ENCODE data around the gene SERF1B. TPM values are rescaled to one million over a fixed set of nuclear protein-coding genes. Genes with fewer than 3 reads are reported as not detected.
"Not testable (repeated sequence)": the region's sequence is repeated elsewhere in the genome, so short reads cannot be mapped to it uniquely, and the experiment has no call there.

The SERF1B gene
- total and polyA plus RNA-seq, 9 of the 15 experiments (the other 6 are each of a cell fraction or from before 2014, with no cell fraction given): 19.6 to 37.9 (median 26.8) TPM

GRCh38 chr5:70049790-70050142 is 24.7 kb downstream of the SERF1B start:
- H3K79me2 ChIP-seq (ENCODE audit: control insufficient read depth, insufficient read depth, low read length); H3K27me3 ChIP-seq (ENCODE audit: control insufficient read depth in 2 of 2, insufficient read depth in 2 of 2, low read length in 2 of 2); H3K36me3 ChIP-seq (ENCODE audit: control insufficient read depth, insufficient read depth, low read length); BruUV-seq (replicated peaks); H3K4me1 ChIP-seq (replicated peaks in 1 of 2; ENCODE audit: control insufficient read depth in 2 of 2, insufficient read depth in 2 of 2, low read length in 2 of 2); H3K4me3 ChIP-seq; H2AFZ ChIP-seq (ENCODE audit: low read depth, low read length); H3K9me1 ChIP-seq (ENCODE audit: control insufficient read depth, insufficient read depth, low read length); H3K27ac ChIP-seq (ENCODE audit: extremely low read depth, low read depth, low read length); in situ Hi-C loops (cut with MboI); POLR2A ChIA-PET; intact Hi-C loops (cut with micrococcal nuclease); DNase-seq (ENCODE audit: extremely low read depth in 1 of 4, low spot score in 3 of 4); H3K9ac ChIP-seq (ENCODE audit: insufficient read depth in 1 of 2, low read depth in 2 of 2, low read length in 2 of 2); CTCF ChIA-PET (ENCODE audit: low intra/inter-chr PET ratio); H3K9me3 ChIP-seq (replicated peaks; ENCODE audit: control insufficient read depth, insufficient read depth, low read depth, low read length); H4K20me1 ChIP-seq (replicated peaks; ENCODE audit: control insufficient read depth, insufficient read depth, low read length); H3K4me2 ChIP-seq (ENCODE audit: insufficient read depth, low read length): not testable (repeated sequence)
- ATAC-seq: peak; percentile 78
- no CpG with 5 or more reads among the region's 16 CpGs for WGBS (ENCODE audit: insufficient coverage, low coverage, missing lambda C conversion rate)
- peak; percentile 72 for FAIRE-seq

DNA sequence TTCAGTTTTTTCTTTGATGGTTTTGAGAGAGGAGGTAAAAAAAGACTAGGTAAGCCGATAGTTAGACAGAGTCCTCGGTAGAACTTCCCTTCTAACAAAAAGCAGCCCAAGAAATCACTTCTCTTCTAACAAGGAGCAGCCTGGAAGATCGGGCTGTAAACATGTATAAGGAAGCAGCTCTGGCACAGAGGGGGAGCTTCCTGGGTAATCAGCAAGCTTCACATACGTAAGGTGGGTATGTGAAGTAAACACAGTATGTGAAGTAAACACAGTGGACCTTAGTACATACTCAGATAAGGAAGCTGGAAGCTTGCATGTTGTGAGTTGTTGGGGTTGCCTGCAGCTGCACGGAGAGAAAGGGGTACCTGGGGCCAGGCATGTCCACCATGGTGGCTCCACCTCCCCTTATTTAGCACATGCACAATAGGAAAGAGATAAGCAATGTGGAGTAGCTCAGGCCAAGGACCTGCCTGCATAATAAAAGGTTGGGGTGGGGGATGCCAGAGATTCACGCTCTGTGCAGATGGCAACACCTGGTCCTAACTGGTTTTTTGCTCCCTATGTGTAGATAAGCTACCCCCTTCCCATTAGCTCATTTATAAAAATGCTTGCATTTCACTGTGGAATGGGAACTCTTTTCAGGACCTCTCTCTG is 31.4 kb downstream of the SERF1B start:
- DNase-seq (ENCODE audit: extremely low read depth in 1 of 4, low spot score in 3 of 4); H4K20me1 ChIP-seq (replicated peaks; ENCODE audit: control insufficient read depth, insufficient read depth, low read length); H3K9me3 ChIP-seq (replicated peaks; ENCODE audit: control insufficient read depth, insufficient read depth, low read depth, low read length); H3K9me1 ChIP-seq (ENCODE audit: control insufficient read depth, insufficient read depth, low read length); POLR2A ChIA-PET; CTCF ChIA-PET (ENCODE audit: low intra/inter-chr PET ratio); H3K4me1 ChIP-seq (replicated peaks in 1 of 2; ENCODE audit: control insufficient read depth in 2 of 2, insufficient read depth in 2 of 2, low read length in 2 of 2); H2AFZ ChIP-seq (ENCODE audit: low read depth, low read length); H3K4me3 ChIP-seq; intact Hi-C loops (cut with micrococcal nuclease); H3K27ac ChIP-seq (ENCODE audit: extremely low read depth, low read depth, low read length); FAIRE-seq; H3K27me3 ChIP-seq (ENCODE audit: control insufficient read depth in 2 of 2, insufficient read depth in 2 of 2, low read length in 2 of 2); H3K4me2 ChIP-seq (ENCODE audit: insufficient read depth, low read length); H3K79me2 ChIP-seq (ENCODE audit: control insufficient read depth, insufficient read depth, low read length); in situ Hi-C loops (cut with MboI); H3K36me3 ChIP-seq (ENCODE audit: control insufficient read depth, insufficient read depth, low read length); H3K9ac ChIP-seq (ENCODE audit: insufficient read depth in 1 of 2, low read depth in 2 of 2, low read length in 2 of 2); BruUV-seq (replicated peaks): not testable (repeated sequence)
- WGBS (ENCODE audit: insufficient coverage, low coverage, missing lambda C conversion rate): no CpG with 5 or more reads among the region's 6 CpGs
- ATAC-seq: peak; percentile 35

GRCh38 chr5:70057140-70057539 is 32.1 kb downstream of the SERF1B start:
- H3K9me3 ChIP-seq (replicated peaks; ENCODE audit: control insufficient read depth, insufficient read depth, low read depth, low read length); H3K4me3 ChIP-seq; in situ Hi-C loops (cut with MboI); intact Hi-C loops (cut with micrococcal nuclease); H3K27ac ChIP-seq (ENCODE audit: extremely low read depth, low read depth, low read length); DNase-seq (ENCODE audit: extremely low read depth in 1 of 4, low spot score in 3 of 4); POLR2A ChIA-PET; H3K27me3 ChIP-seq (ENCODE audit: control insufficient read depth in 2 of 2, insufficient read depth in 2 of 2, low read length in 2 of 2); ATAC-seq; H3K79me2 ChIP-seq (ENCODE audit: control insufficient read depth, insufficient read depth, low read length); H3K4me2 ChIP-seq (ENCODE audit: insufficient read depth, low read length); FAIRE-seq; H2AFZ ChIP-seq (ENCODE audit: low read depth, low read length); H3K4me1 ChIP-seq (replicated peaks in 1 of 2; ENCODE audit: control insufficient read depth in 2 of 2, insufficient read depth in 2 of 2, low read length in 2 of 2); H3K9ac ChIP-seq (ENCODE audit: insufficient read depth in 1 of 2, low read depth in 2 of 2, low read length in 2 of 2); H3K36me3 ChIP-seq (ENCODE audit: control insufficient read depth, insufficient read depth, low read length); H3K9me1 ChIP-seq (ENCODE audit: control insufficient read depth, insufficient read depth, low read length); CTCF ChIA-PET (ENCODE audit: low intra/inter-chr PET ratio); H4K20me1 ChIP-seq (replicated peaks; ENCODE audit: control insufficient read depth, insufficient read depth, low read length): not testable (repeated sequence)
- no CpG with 5 or more reads among the region's 1 CpG for WGBS (ENCODE audit: insufficient coverage, low coverage, missing lambda C conversion rate)
- TSS peak; percentile 1 for BruUV-seq (replicated peaks)

- H4K20me1 ChIP-seq (replicated peaks; ENCODE audit: control insufficient read depth, insufficient read depth, low read length); in situ Hi-C loops (cut with MboI); H3K9ac ChIP-seq (ENCODE audit: insufficient read depth in 1 of 2, low read depth in 2 of 2, low read length in 2 of 2); H3K4me2 ChIP-seq (ENCODE audit: insufficient read depth, low read length); H3K4me3 ChIP-seq; H3K4me1 ChIP-seq (replicated peaks in 1 of 2; ENCODE audit: control insufficient read depth in 2 of 2, insufficient read depth in 2 of 2, low read length in 2 of 2); H3K9me3 ChIP-seq (replicated peaks; ENCODE audit: control insufficient read depth, insufficient read depth, low read depth, low read length); H2AFZ ChIP-seq (ENCODE audit: low read depth, low read length); BruUV-seq (replicated peaks); H3K27ac ChIP-seq (ENCODE audit: extremely low read depth, low read depth, low read length); H3K9me1 ChIP-seq (ENCODE audit: control insufficient read depth, insufficient read depth, low read length); POLR2A ChIA-PET; intact Hi-C loops (cut with micrococcal nuclease); H3K36me3 ChIP-seq (ENCODE audit: control insufficient read depth, insufficient read depth, low read length); ATAC-seq; H3K79me2 ChIP-seq (ENCODE audit: control insufficient read depth, insufficient read depth, low read length); FAIRE-seq; H3K27me3 ChIP-seq (ENCODE audit: control insufficient read depth in 2 of 2, insufficient read depth in 2 of 2, low read length in 2 of 2); CTCF ChIA-PET (ENCODE audit: low intra/inter-chr PET ratio); DNase-seq (ENCODE audit: extremely low read depth in 1 of 4, low spot score in 3 of 4): not testable (repeated sequence)
- WGBS (ENCODE audit: insufficient coverage, low coverage, missing lambda C conversion rate): 100% methylated on average over 1 of the region's 8 CpGs
These were observed 52.6 kb downstream of the SERF1B start for GRCh38 chr5:70077632-70078031.

Measured in K562 (cell line).